ENCODE data around the gene SLC19A1. TPM values are rescaled to one million over a fixed set of nuclear protein-coding genes. Genes with fewer than 3 reads are reported as not detected.

SLC19A1 gene
- total and polyA plus RNA-seq, 8 donors, result 2.9 to 23.3 (median 5.3) TPM

GRCh38 chr21:45572783-45573451 lies 30.7 kb upstream of the SLC19A1 start:
- H3K27me3 ChIP-seq, result peaks cover 0 to 12% (median 0%) of the 10 kb centered on the region in 3 donors
- H3K9me3 ChIP-seq, result no peaks in the 10 kb centered on the region
- H3K4me1 ChIP-seq, result peaks cover 0 to 15% (median 0%) of the 10 kb centered on the region in 4 donors
- TF ChIP-seq POLR2A (IDR thresholded peaks at IDR 0.05) (no peak), EP300 (IDR thresholded peaks at IDR 0.05) (no peak), POLR2AphosphoS5 (IDR thresholded peaks at IDR 0.05) (no peak), CTCF (IDR thresholded peaks at IDR 0.05) (no peak)
- no peak for DNase-seq
- no peak overlapping the region for H3K4me3 ChIP-seq
- H3K27ac ChIP-seq, result peak overlapping the region in 2 of 5 donors; percentile 46 to 70
- no peaks in the 10 kb centered on the region for H3K36me3 ChIP-seq
- intact Hi-C loops (cut with DNase I; ENCODE audit: low total_unique reads), result no loop called here
- 68 to 82% (median 77%) methylated on average over 11 of the region's 11 CpGs for WGBS, 5 donors

- Histone ChIP-seq H3K9me3 (no peaks in the 10 kb centered on the region), H3K27me3 (peaks cover 0 to 12% (median 0%) of the 10 kb centered on the region in 3 donors), H3K36me3 (no peaks in the 10 kb centered on the region), H3K27ac (peak overlapping the region in 1 of 5 donors; percentile 70), H3K4me1 (peaks cover 0 to 15% (median 0%) of the 10 kb centered on the region in 4 donors), H3K4me3 (no peak overlapping the region)
- WGBS, 5 donors, result 93 to 97% (median 94%) methylated on average over 3 to 8 of the region's 8 CpGs
- no peak for TF ChIP-seq CTCF (IDR thresholded peaks at IDR 0.05)
- no peak for TF ChIP-seq POLR2A (IDR thresholded peaks at IDR 0.05)
- no peak for TF ChIP-seq POLR2AphosphoS5 (IDR thresholded peaks at IDR 0.05)
- no peak for TF ChIP-seq EP300 (IDR thresholded peaks at IDR 0.05)
- intact Hi-C loops (cut with DNase I; ENCODE audit: low total_unique reads), result no loop called here
- peak in 1 of 2 donors; percentile 5 for DNase-seq
Observed at GRCh38 chr21:45572231-45572630, 30.0 kb upstream of the SLC19A1 start.

- peak overlapping the region in 3 of 5 donors; percentile 41 to 70 (median 66) for H3K27ac ChIP-seq
- intact Hi-C loops (cut with DNase I; ENCODE audit: low total_unique reads), result no loop called here
Observed at GRCh38 chr21:45571641-45572040, 29.4 kb upstream of the SLC19A1 start.

More at GRCh38 chr21:45571641-45572040, 29.4 kb upstream of the SLC19A1 start:
- Histone ChIP-seq H3K9me3 (no peaks in the 10 kb centered on the region), H3K4me3 (no peak overlapping the region), H3K27me3 (peaks cover 0 to 12% (median 0%) of the 10 kb centered on the region in 3 donors), H3K4me1 (peaks cover 0 to 15% (median 0%) of the 10 kb centered on the region in 4 donors), H3K36me3 (no peaks in the 10 kb centered on the region)
- 39 to 60% (median 54%) methylated on average over 15 of the region's 15 CpGs for WGBS, 5 donors
- TF ChIP-seq EP300 (IDR thresholded peaks at IDR 0.05), result no peak
- TF ChIP-seq CTCF (IDR thresholded peaks at IDR 0.05), result no peak
- no peak for TF ChIP-seq POLR2AphosphoS5 (IDR thresholded peaks at IDR 0.05)
- no peak for TF ChIP-seq POLR2A (IDR thresholded peaks at IDR 0.05)
- no peak for DNase-seq
